NCI-H1105 (cell line): ENCODE measurements around the gene TWIST2.
A peak's percentile ranks its signal among the peaks of the same experiment; 100 is the strongest.

Source experiments
- DNase-seq: peaks from one replicate; lab custom pipeline; 2025; lab: John Stamatoyannopoulos, UW

Gene TWIST2

GRCh38 chr2:238856713-238857567, 9.1 kb downstream of the TWIST2 start:
- no peak for DNase-seq

- DNase-seq, result no peak
These were observed 10.1 kb downstream of the TWIST2 start for GRCh38 chr2:238857959-238858358.

- no peak for DNase-seq
These were observed 11.9 kb downstream of the TWIST2 start for GRCh38 chr2:238859636-238860347.

GRCh38 chr2:238861013-238861730, 13.3 kb downstream of the TWIST2 start:
- DNase-seq, result no peak

- DNase-seq, result no peak
These were observed 14.0 kb downstream of the TWIST2 start for GRCh38 chr2:238861766-238862315.

GRCh38 chr2:238862701-238863100, 14.8 kb downstream of the TWIST2 start:
- no peak for DNase-seq

GRCh38 chr2:238863231-238863630, 15.3 kb downstream of the TWIST2 start:
- DNase-seq, result no peak

- DNase-seq, result no peak
These were observed 15.9 kb downstream of the TWIST2 start for GRCh38 chr2:238863749-238864206.

GRCh38 chr2:238864207-238865014, 16.5 kb downstream of the TWIST2 start:
- no peak for DNase-seq

GRCh38 chr2:238865015-238865719, 17.3 kb downstream of the TWIST2 start:
- no peak for DNase-seq

GRCh38 chr2:238865744-238866355, 18.0 kb downstream of the TWIST2 start:
- DNase-seq, result no peak

- peak; percentile 50 for DNase-seq
These were observed 18.9 kb downstream of the TWIST2 start for GRCh38 chr2:238866656-238867277.

- DNase-seq, result no peak
These were observed 20.2 kb downstream of the TWIST2 start for GRCh38 chr2:238868067-238868524.

GRCh38 chr2:238868616-238869292, 20.9 kb downstream of the TWIST2 start:
- DNase-seq, result no peak

- no peak for DNase-seq
These were observed 21.6 kb downstream of the TWIST2 start for GRCh38 chr2:238869293-238870124.

- no peak for DNase-seq
These were observed 22.4 kb downstream of the TWIST2 start for GRCh38 chr2:238870261-238870660.

GRCh38 chr2:238872026-238872425, 24.1 kb downstream of the TWIST2 start:
- no peak for DNase-seq
